Measurements from ENCODE around the gene PLXNA4.

DNA sequence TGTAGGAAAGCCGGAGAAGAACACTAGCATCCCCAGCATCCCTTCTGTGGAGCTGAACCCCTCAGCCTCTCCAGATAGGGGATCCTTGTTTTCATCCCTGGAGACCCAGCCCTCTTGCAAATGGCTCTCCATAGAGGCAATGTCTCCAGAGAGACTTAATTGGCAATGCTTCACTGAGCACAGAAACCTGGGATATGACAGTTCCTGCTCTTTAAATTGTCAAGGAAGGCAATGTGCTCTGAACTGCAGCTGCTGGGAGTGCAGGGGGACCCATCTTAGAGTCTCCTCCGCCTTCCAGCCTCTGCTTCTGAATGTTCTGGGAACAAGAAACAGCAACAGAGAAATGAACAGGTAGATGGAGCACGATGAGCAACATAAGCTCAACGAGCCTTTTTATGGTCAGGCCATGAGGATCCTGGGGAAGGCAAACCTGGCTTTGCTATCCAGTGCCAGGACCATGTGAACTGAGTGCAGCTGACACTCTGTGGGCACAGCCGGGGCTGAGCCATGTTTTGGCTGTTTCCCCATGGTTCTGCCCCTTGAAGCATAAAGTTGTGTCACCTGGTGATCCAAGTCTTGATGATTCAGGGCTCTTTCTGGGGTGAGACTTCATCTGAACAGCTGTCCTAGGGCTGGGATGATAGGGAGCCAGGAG lies 481.0 kb downstream of the PLXNA4 start:
- no peak for TF ChIP-seq CTCF (IDR thresholded peaks at IDR 0.05; ENCODE audit: insufficient read depth, low read length, poor library complexity, severe bottlenecking)
- TF ChIP-seq EZH2phosphoT487 (conservative IDR thresholded peaks at IDR 0.05; ENCODE audit: low read length) = no peak
